Measurements from ENCODE around the gene DEPDC5. TPM values are rescaled to one million over a fixed set of nuclear protein-coding genes. Genes with fewer than 3 reads are reported as not detected.

The DEPDC5 gene
- total RNA-seq, 3 donors from 2014 or later (not counting 1 experiment from before 2014, with no cell fraction given), result 56.7 to 67.9 (median 62.6) TPM

DNA sequence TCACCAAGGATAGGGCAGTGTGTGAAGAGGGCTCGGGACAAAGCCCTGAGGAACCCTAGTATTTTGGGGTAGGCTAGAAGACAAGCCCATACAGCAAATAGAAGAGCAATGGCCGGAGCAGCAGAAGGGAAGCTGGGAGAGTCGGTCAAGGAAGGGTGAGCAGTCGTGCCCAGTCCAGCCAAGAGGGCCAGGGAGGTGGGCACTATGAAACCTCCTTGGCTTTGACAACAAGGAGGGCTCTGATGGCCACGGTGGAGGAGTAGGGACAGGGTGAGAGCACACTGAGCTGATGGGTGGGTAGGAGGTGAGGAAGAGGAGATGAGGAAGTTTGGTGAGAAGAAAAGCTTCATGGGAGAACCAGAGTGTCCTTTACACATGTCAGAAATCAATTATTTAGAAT lies 188.3 kb downstream of the DEPDC5 start:
- Mint-ChIP-seq H3K36me3 (no peaks in the 10 kb centered on the region), H3K27ac (peak overlapping the region; percentile 14 to 24)

DNA sequence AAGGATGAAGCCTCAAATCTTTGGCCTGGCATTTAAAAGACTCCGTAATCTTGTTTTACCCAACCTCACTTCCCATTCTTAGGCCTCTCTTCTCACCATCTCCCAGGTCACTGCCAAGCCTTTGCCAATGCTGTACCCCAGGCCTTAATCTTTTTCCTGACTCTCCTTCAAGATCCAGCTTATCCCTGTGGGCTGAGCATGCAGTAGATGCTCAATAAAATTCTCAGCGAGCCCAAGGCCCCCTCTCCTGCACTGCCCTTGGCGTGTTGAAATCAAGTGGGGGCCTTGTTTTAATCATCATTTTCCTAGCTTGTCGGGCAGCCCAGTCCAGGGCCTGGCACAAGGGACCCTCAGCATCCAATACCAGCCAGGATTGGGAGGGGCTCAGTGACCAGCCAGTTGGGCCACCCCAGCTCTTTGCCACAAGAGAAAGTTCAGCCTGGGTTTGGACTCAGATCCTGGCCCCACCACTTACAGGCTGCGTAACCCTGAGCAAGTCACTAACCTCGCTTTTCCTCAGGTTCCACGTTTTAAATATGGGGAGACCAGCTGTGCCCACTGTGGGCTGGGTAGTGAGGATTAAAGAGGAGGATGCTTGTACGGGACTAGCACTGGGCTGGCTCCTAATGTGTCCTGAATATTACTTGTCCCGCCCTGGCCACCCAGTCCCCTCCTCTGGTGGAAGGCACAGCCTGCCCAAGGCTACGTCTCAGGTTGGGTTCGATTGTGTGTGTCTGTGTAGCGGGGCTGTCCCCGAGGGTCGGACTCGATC lies 189.6 kb downstream of the DEPDC5 start:
- H3K27ac Mint-ChIP-seq, result peak overlapping the region in 1 of 2 donors; percentile 82
- peaks cover 7 to 14% of the 10 kb centered on the region in 2 donors for H3K4me1 Mint-ChIP-seq
- WGBS (ENCODE audit: insufficient coverage), result 49% methylated on average over 15 of the region's 15 CpGs

More for the DNA sequence above, 188.3 kb downstream of the DEPDC5 start:
- ATAC-seq (no peak), DNase-seq (no peak)
- H3K9me3 Mint-ChIP-seq, result no peaks in the 10 kb centered on the region
- no peak overlapping the region for H3K4me3 ChIP-seq (ENCODE audit: low read length)
- WGBS (ENCODE audit: insufficient coverage), result 94% methylated on average over 5 of the region's 5 CpGs
- H3K9me3 ChIP-seq (ENCODE audit: control insufficient read depth, insufficient read depth, low read length), result no peaks in the 10 kb centered on the region
- H3K27me3 Mint-ChIP-seq (ENCODE audit: low read depth in 2 of 2), result no peaks in the 10 kb centered on the region
- peaks cover 27% of the 10 kb centered on the region for H3K4me1 ChIP-seq (ENCODE audit: control insufficient read depth, insufficient read depth, low read length)
- peak overlapping the region; percentile 41 for H3K4me3 Mint-ChIP-seq
- no peaks in the 10 kb centered on the region for H3K27me3 ChIP-seq (ENCODE audit: control insufficient read depth, insufficient read depth, low read length)
- TF ChIP-seq, protein P1, sequence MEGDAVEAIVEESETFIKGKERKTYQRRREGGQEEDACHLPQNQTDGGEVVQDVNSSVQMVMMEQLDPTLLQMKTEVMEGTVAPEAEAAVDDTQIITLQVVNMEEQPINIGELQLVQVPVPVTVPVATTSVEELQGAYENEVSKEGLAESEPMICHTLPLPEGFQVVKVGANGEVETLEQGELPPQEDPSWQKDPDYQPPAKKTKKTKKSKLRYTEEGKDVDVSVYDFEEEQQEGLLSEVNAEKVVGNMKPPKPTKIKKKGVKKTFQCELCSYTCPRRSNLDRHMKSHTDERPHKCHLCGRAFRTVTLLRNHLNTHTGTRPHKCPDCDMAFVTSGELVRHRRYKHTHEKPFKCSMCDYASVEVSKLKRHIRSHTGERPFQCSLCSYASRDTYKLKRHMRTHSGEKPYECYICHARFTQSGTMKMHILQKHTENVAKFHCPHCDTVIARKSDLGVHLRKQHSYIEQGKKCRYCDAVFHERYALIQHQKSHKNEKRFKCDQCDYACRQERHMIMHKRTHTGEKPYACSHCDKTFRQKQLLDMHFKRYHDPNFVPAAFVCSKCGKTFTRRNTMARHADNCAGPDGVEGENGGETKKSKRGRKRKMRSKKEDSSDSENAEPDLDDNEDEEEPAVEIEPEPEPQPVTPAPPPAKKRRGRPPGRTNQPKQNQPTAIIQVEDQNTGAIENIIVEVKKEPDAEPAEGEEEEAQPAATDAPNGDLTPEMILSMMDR (IDR thresholded peaks at IDR 0.05), result no peak
- peaks cover 2 to 9% of the 10 kb centered on the region in 2 donors for H3K4me1 Mint-ChIP-seq
- no peak overlapping the region for H3K27ac ChIP-seq (ENCODE audit: low read length)
- H3K36me3 ChIP-seq (ENCODE audit: control insufficient read depth, insufficient read depth, low read length), result no peaks in the 10 kb centered on the region
- intact Hi-C loops (cut with micrococcal nuclease), result no loop called here

DNA sequence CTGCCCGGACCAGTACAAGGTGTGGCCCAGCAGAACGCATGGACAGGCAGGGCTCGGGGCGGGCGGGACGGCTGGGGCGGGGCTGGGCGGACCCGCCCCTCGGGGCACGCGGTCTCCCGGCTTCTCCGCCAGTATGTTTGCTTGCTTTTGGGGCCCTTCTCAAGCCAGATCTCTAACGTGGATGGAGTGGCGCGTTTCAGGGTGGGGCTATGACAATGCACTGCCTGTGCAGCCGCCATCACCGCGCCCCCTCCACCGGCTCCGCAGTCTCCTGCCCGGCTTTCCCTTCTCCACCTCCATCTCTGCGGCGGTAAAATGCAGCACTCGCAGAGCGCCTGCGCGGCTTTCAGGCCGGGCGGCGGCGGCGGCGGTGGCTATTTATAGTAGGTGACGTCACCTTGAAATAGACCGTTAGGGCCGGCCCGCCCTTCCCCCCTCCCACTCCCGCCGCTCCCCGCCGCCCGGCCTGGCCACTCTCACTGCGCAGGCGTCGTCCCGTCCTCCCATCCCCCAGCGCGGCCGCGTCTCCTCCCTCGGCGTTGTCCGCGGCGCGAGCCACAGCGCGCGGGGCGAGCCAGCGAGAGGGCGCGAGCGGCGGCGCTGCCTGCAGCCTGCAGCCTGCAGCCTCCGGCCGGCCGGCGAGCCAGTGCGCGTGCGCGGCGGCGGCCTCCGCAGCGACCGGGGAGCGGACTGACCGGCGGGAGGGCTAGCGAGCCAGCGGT lies 190.3 kb downstream of the DEPDC5 start, which contains the start of gene YWHAH:
Gene YWHAH (plus strand): TSS at position 558 of the 722 bp plus-strand sequence. CDS start 199 bp downstream, outside the sequence.
- H3K27me3 Mint-ChIP-seq (ENCODE audit: low read depth in 2 of 2), result no peaks in the 10 kb centered on the region
- ATAC-seq (peak; percentile 75 to 88 (median 80)), DNase-seq (peak; percentile 82 to 91)
- peak within 1 kb of the TSS in 1 of 2 donors; percentile 82 for H3K27ac Mint-ChIP-seq
- peaks cover 7 to 14% of the 10 kb centered on the region in 2 donors for H3K4me1 Mint-ChIP-seq
- H3K36me3 ChIP-seq (ENCODE audit: control insufficient read depth, insufficient read depth, low read length), result peaks cover 14% of the 10 kb centered on the region
- no peaks in the 10 kb centered on the region for H3K27me3 ChIP-seq (ENCODE audit: control insufficient read depth, insufficient read depth, low read length)
- peak within 1 kb of the TSS; percentile 81 for H3K27ac ChIP-seq (ENCODE audit: low read length)
- WGBS (ENCODE audit: insufficient coverage), result under 1% methylated on average over 85 of the region's 86 CpGs
- H3K9me3 Mint-ChIP-seq, result no peaks in the 10 kb centered on the region
- intact Hi-C loops (cut with micrococcal nuclease), result loop anchor here (1.0 kb wide), 1 partner anchor 282 kb away; the partner anchor contains the start of gene PISD
- H3K36me3 Mint-ChIP-seq, result no peaks in the 10 kb centered on the region
- H3K9me3 ChIP-seq (ENCODE audit: control insufficient read depth, insufficient read depth, low read length), result no peaks in the 10 kb centered on the region
- H3K4me3 ChIP-seq (ENCODE audit: low read length), result peak within 1 kb of the TSS; percentile 58
- peak within 1 kb of the TSS; percentile 92 for H3K4me3 Mint-ChIP-seq
- H3K4me1 ChIP-seq (ENCODE audit: control insufficient read depth, insufficient read depth, low read length), result peaks cover 27% of the 10 kb centered on the region
- TF ChIP-seq, protein P1 (IDR thresholded peaks at IDR 0.05), result no peak

More for the DNA sequence above, 189.6 kb downstream of the DEPDC5 start:
- peak overlapping the region; percentile 58 for H3K4me3 ChIP-seq (ENCODE audit: low read length)
- peak overlapping the region; percentile 69 for H3K4me3 Mint-ChIP-seq
- no peaks in the 10 kb centered on the region for H3K9me3 ChIP-seq (ENCODE audit: control insufficient read depth, insufficient read depth, low read length)
- no peaks in the 10 kb centered on the region for H3K9me3 Mint-ChIP-seq
- H3K36me3 ChIP-seq (ENCODE audit: control insufficient read depth, insufficient read depth, low read length), result peaks cover 10% of the 10 kb centered on the region
- H3K27me3 Mint-ChIP-seq (ENCODE audit: low read depth in 2 of 2), result no peaks in the 10 kb centered on the region
- H3K27me3 ChIP-seq (ENCODE audit: control insufficient read depth, insufficient read depth, low read length), result no peaks in the 10 kb centered on the region
- intact Hi-C loops (cut with micrococcal nuclease), result no loop called here
- no peak for ATAC-seq
- TF ChIP-seq, protein P1 (IDR thresholded peaks at IDR 0.05), result no peak
- H3K4me1 ChIP-seq (ENCODE audit: control insufficient read depth, insufficient read depth, low read length), result peaks cover 27% of the 10 kb centered on the region
- no peaks in the 10 kb centered on the region for H3K36me3 Mint-ChIP-seq
- DNase-seq, result no peak
- H3K27ac ChIP-seq (ENCODE audit: low read length), result peak overlapping the region; percentile 81
